IMR-90 (cell line): ENCODE measurements around the gene SCN4A. TPM values are rescaled to one million over a fixed set of nuclear protein-coding genes. Genes with fewer than 3 reads are reported as not detected.

Experiments
- ATAC-seq: fragments of 200-7000 bp; cut with Tn5 transposase; 2 replicates; pipeline ENCODE4 v1.9.1; 2020; ENCODE audit warnings: low read depth, mild to moderate bottlenecking, moderate library complexity
- BruUV-seq: library from RNA; stranded (reverse); fragments of 400-500 nt; replicated peaks from 2 replicates; lab custom pipeline; 2021; lab: Mats Ljungman, UMichigan
- CTCF ChIA-PET: fragments of 300-600 bp; formaldehyde crosslinking; extraction: SDS; loops from one replicate; lab custom pipeline; 2021; ENCODE audit warnings: antibody characterized with exemption; lab: Yijun Ruan, JAX
- POLR2A ChIA-PET: fragments of 300-600 bp; sonication (Branson Sonifier 250); formaldehyde crosslinking; loops from one replicate; lab custom pipeline; 2022; ENCODE audit warnings: antibody characterized with exemption; ENCODE audit not compliant: unreplicated experiment; lab: Charles Lee
- DNase-seq: peaks from one replicate; pipeline ENCODE4 v3.0.0; 2013
- H2AFZ ChIP-seq: replicated peaks from 2 replicates; pipeline ENCODE3; 2013; ENCODE audit warnings: low read length, mild to moderate bottlenecking; ENCODE audit not compliant: poor library complexity
- H2AK5ac ChIP-seq: 2 replicates; pipeline ENCODE4 v1.6.1; 2013; ENCODE audit warnings: low read depth, low read length, inconsistent platforms
- H2AK9ac ChIP-seq: replicated peaks from 2 replicates; pipeline ENCODE3; 2013; ENCODE audit warnings: mild to moderate bottlenecking, low read depth, low read length, moderate library complexity; ENCODE audit not compliant: poor library complexity
- H2BK120ac ChIP-seq: 2 replicates; pipeline ENCODE4 v1.6.1; 2013; ENCODE audit warnings: low read depth, low read length, inconsistent platforms
- H2BK15ac ChIP-seq: 3 replicates; pipeline ENCODE4 v1.6.1; 2013; ENCODE audit warnings: low read depth, low read length, inconsistent platforms
- H2BK20ac ChIP-seq: 2 replicates; pipeline ENCODE4 v1.6.1; 2013; ENCODE audit warnings: low read depth, mild to moderate bottlenecking, inconsistent platforms, low read length, moderate library complexity
- H2BK5ac ChIP-seq: 2 replicates; pipeline ENCODE4 v1.6.1; 2013; ENCODE audit warnings: mild to moderate bottlenecking, low read depth, low read length, inconsistent platforms; ENCODE audit not compliant: poor library complexity, severe bottlenecking
- H3K14ac ChIP-seq: replicated peaks from 2 replicates; pipeline ENCODE4 v1.6.1; 2013; ENCODE audit warnings: low read depth, low read length, inconsistent platforms
- H3K18ac ChIP-seq: 2 replicates; pipeline ENCODE4 v1.6.1; 2013; ENCODE audit warnings: low read depth, low read length, control low read depth
- H3K23ac ChIP-seq: 2 replicates; pipeline ENCODE4 v1.6.1; 2013; ENCODE audit warnings: low read depth, low read length, inconsistent platforms
- H3K27ac ChIP-seq: 2 replicates; pipeline ENCODE4 v1.5.1; 2013; ENCODE audit warnings: mild to moderate bottlenecking, control low read depth, low read length; ENCODE audit not compliant: insufficient read depth
- H3K27me3 ChIP-seq: 2 replicates; pipeline ENCODE4 v1.6.1; 2013; ENCODE audit warnings: low read length; ENCODE audit not compliant: control insufficient read depth, insufficient read depth
- H3K36me3 ChIP-seq: 2 replicates; pipeline ENCODE4 v1.6.1; 2013; ENCODE audit warnings: low read length, mixed read lengths; ENCODE audit not compliant: control insufficient read depth, insufficient read depth
- H3K4ac ChIP-seq: 2 replicates; pipeline ENCODE4 v1.6.1; 2013; ENCODE audit warnings: low read depth, low read length, inconsistent platforms
- H3K4me1 ChIP-seq: 2 replicates; pipeline ENCODE4 v1.6.1; 2013; ENCODE audit warnings: low read length, mixed read lengths; ENCODE audit not compliant: control insufficient read depth, insufficient read depth
- H3K4me2 ChIP-seq: 2 replicates; pipeline ENCODE4 v1.6.1; 2013; ENCODE audit warnings: low read depth, mild to moderate bottlenecking, control low read depth, low read length, moderate library complexity
- H3K4me3 ChIP-seq: 2 replicates; pipeline ENCODE4 v1.5.1; 2013; ENCODE audit warnings: low read depth, mild to moderate bottlenecking, control low read depth, low read length, moderate library complexity; ENCODE audit not compliant: insufficient read depth
- H3K56ac ChIP-seq: 2 replicates; pipeline ENCODE4 v1.6.1; 2013; ENCODE audit warnings: low read length, inconsistent platforms; ENCODE audit not compliant: insufficient read depth; ENCODE audit errors: extremely low read depth
- H3K79me1 ChIP-seq, 2 experiments: 2 replicates each; pipeline ENCODE4 v1.6.1; 2013; ENCODE audit warnings: low read length in 2 of 2, inconsistent platforms in 1 of 2, low read depth in 1 of 2
- H3K9ac ChIP-seq: 2 replicates; pipeline ENCODE4 v1.6.1; 2013; ENCODE audit warnings: low read depth, low read length, control low read depth
- H3K9me1 ChIP-seq: 2 replicates; pipeline ENCODE4 v1.6.1; 2013; ENCODE audit warnings: low read length, inconsistent platforms; ENCODE audit not compliant: insufficient read depth
- H3K9me3 ChIP-seq: 2 replicates; pipeline ENCODE4 v1.6.1; 2013; ENCODE audit warnings: low read length; ENCODE audit not compliant: control insufficient read depth, insufficient read depth
- H4K20me1 ChIP-seq: 2 replicates; pipeline ENCODE4 v1.6.1; 2013; ENCODE audit warnings: low read length, inconsistent platforms; ENCODE audit not compliant: insufficient read depth
- H4K5ac ChIP-seq: 2 replicates; pipeline ENCODE4 v1.6.1; 2013; ENCODE audit warnings: mild to moderate bottlenecking, low read depth, low read length, control low read depth
- H4K8ac ChIP-seq, 2 experiments: 2 replicates each; pipeline ENCODE4 v1.6.1; 2013; ENCODE audit warnings: low read depth in 2 of 2, low read length in 2 of 2, control low read depth in 1 of 2, inconsistent platforms in 1 of 2
- H4K91ac ChIP-seq: 2 replicates; pipeline ENCODE4 v1.6.1; 2013; ENCODE audit warnings: low read depth, low read length, inconsistent platforms; ENCODE audit not compliant: insufficient read depth
- CHD1 ChIP-seq: IDR thresholded peaks from 2 replicates; pipeline ENCODE4 v1.6.1; 2012; ENCODE audit warnings: low read depth, low read length, improper control_type of control experiment
- FOS ChIP-seq: fragments of 150-350 bp; IDR thresholded peaks from 2 replicates; pipeline ENCODE4 v1.6.1; 2016; ENCODE audit warnings: low read depth, low read length
- MAFK ChIP-seq: IDR thresholded peaks from 2 replicates; pipeline ENCODE4 v1.6.1; 2012; ENCODE audit warnings: low read depth, low read length, improper control_type of control experiment
- MXI1 ChIP-seq: IDR thresholded peaks from 2 replicates; pipeline ENCODE4 v1.6.1; 2012; ENCODE audit warnings: low read depth, mild to moderate bottlenecking, low read length, moderate library complexity, borderline replicate concordance
- RAD21 ChIP-seq: IDR thresholded peaks from 2 replicates; pipeline ENCODE4 v1.6.1; 2012; ENCODE audit warnings: low read length, improper control_type of control experiment
- WGBS, 2 experiments: methylation state at CpG; one replicate each; pipeline versions ENCODE4 v1.1.5 to v1.1.7; 2013; ENCODE audit warnings: missing lambda C conversion rate in 2 of 2; ENCODE audit not compliant: insufficient read length in 1 of 2; ENCODE audit errors: extremely low coverage in 2 of 2; 5-methylcytosine and 5-hydroxymethylcytosine counted together
- dilution Hi-C: fragments of 300-500 bp; cut with HindIII; formaldehyde crosslinking; loops from one replicate; pipeline ENCODE4 v1.14.3; 2018; ENCODE audit warnings: low sequenced_read_pairs; ENCODE audit not compliant: unreplicated experiment
- in situ Hi-C: fragments of 300-500 bp; cut with MboI; formaldehyde crosslinking; loops from 3 replicates; pipeline ENCODE4 v1.14.3; 2019; ENCODE audit warnings: low sequenced_read_pairs, inconsistent platforms, mixed read lengths
- intact Hi-C: fragments of 100-400 bp; cut with micrococcal nuclease; formaldehyde crosslinking; loops from 2 replicates; pipeline ENCODE4 v1.10.0; 2022
- polyA plus RNA-seq, 3 experiments: library from polyadenylated mRNA; depleted of rRNA; stranded (reverse); fragments of >200 nt; gene quantifications; 2 replicates each; pipeline ENCODE4 v1.2.3, GENCODE V29; 2012; ENCODE audit warnings: low replicate concordance in 1 of 3
- total RNA-seq: library from RNA; depleted of rRNA; stranded (reverse); fragments of >200 nt; gene quantifications from 2 replicates; pipeline ENCODE4 v1.2.3, GENCODE V29; 2012
- TF ChIP-seq, protein P1 (sequence below): conservative IDR thresholded peaks from 2 replicates; pipeline ENCODE4 v1.5.1; 2012; ENCODE audit warnings: mild to moderate bottlenecking, low read depth, low read length, improper control_type of control experiment
- TF ChIP-seq, protein P2 (sequence below): fragments of 150-350 bp; IDR thresholded peaks from 2 replicates; pipeline ENCODE4 v1.6.1; 2017; ENCODE audit warnings: mild to moderate bottlenecking, antibody characterized with exemption, low read length, low read depth

Gene SCN4A
- total and polyA plus RNA-seq, 2 of the 4 experiments (the other 2 are of a cell fraction): not detected

DNA sequence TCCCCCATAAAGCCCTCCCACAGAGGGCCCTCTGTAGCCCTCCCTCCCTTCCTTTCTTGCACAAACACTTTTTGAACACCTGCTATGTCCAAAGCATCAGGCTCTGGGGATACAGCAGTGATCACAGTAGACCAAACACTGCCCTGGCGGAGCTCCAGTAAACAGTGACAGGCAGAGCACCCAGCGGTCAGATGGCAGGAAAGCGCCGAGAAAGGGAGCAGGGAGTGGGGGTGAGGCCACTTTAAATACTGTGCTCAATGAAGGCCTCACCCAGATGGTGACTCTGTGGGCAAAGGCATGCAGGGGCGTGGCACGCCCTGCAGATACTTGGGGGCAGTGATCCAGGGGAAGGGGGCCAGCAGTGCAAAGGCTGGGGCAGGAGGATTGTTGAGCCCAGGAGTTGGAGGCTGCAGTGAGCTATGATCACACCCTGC lies 33.0 kb upstream of the SCN4A start:
- no peak overlapping the region for H3K14ac ChIP-seq
- no peak overlapping the region for H4K91ac ChIP-seq
- H3K9me1 ChIP-seq: peaks cover 4% of the 10 kb centered on the region; the same call in 1 of the 2 replicates
- H2AK9ac ChIP-seq: no peak overlapping the region
- BruUV-seq: no TSS peak
- in situ Hi-C loops: no loop called here
- WGBS, 2 experiments: no CpG with 5 or more reads among the region's 6 CpGs
- H4K5ac ChIP-seq: no peak overlapping the region
- peak overlapping the region; percentile 18 for H2AFZ ChIP-seq
- no peak overlapping the region for H4K8ac ChIP-seq
- no peak overlapping the region for H3K9ac ChIP-seq
- H3K23ac ChIP-seq: no peak overlapping the region
- no peak for DNase-seq
- H3K4me2 ChIP-seq: no peak overlapping the region
- POLR2A ChIA-PET: no interaction called here
- H3K4me1 ChIP-seq: no peaks in the 10 kb centered on the region; the same call in 1 of the 2 replicates
- intact Hi-C loops: no loop called here
- no peak overlapping the region for H2BK120ac ChIP-seq
- CTCF ChIA-PET: interaction anchor here (1.0 to 1.4 kb wide), 2 partner anchors 11 to 15 kb away, joined by 3 to 6 read pairs; no protein-coding TSS in a partner anchor
- no peak overlapping the region for H2BK20ac ChIP-seq
- no peaks in the 10 kb centered on the region for H3K79me1 ChIP-seq
- TF ChIP-seq MAFK (no peak), CHD1 (no peak), RAD21 (no peak), MXI1 (no peak), FOS (no peak)
- TF ChIP-seq, protein P1, sequence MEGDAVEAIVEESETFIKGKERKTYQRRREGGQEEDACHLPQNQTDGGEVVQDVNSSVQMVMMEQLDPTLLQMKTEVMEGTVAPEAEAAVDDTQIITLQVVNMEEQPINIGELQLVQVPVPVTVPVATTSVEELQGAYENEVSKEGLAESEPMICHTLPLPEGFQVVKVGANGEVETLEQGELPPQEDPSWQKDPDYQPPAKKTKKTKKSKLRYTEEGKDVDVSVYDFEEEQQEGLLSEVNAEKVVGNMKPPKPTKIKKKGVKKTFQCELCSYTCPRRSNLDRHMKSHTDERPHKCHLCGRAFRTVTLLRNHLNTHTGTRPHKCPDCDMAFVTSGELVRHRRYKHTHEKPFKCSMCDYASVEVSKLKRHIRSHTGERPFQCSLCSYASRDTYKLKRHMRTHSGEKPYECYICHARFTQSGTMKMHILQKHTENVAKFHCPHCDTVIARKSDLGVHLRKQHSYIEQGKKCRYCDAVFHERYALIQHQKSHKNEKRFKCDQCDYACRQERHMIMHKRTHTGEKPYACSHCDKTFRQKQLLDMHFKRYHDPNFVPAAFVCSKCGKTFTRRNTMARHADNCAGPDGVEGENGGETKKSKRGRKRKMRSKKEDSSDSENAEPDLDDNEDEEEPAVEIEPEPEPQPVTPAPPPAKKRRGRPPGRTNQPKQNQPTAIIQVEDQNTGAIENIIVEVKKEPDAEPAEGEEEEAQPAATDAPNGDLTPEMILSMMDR: no peak
- TF ChIP-seq, protein P2, sequence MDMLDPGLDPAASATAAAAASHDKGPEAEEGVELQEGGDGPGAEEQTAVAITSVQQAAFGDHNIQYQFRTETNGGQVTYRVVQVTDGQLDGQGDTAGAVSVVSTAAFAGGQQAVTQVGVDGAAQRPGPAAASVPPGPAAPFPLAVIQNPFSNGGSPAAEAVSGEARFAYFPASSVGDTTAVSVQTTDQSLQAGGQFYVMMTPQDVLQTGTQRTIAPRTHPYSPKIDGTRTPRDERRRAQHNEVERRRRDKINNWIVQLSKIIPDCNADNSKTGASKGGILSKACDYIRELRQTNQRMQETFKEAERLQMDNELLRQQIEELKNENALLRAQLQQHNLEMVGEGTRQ: no peak
- no peak overlapping the region for H2BK5ac ChIP-seq
- H3K36me3 ChIP-seq: no peaks in the 10 kb centered on the region
- H3K27ac ChIP-seq: no peak overlapping the region
- no peak overlapping the region for H3K4me3 ChIP-seq
- dilution Hi-C loops: no loop called here
- H2BK15ac ChIP-seq: no peak overlapping the region
- H3K56ac ChIP-seq: no peak overlapping the region
- H3K27me3 ChIP-seq: peaks cover 18% of the 10 kb centered on the region
- no peak overlapping the region for H3K18ac ChIP-seq
- no peak overlapping the region for H3K4ac ChIP-seq
- H4K20me1 ChIP-seq: no peaks in the 10 kb centered on the region
- no peak overlapping the region for H2AK5ac ChIP-seq
- H3K9me3 ChIP-seq: no peaks in the 10 kb centered on the region
- ATAC-seq: peak; percentile 62
